ENCODE measurements around the gene CSF3R. TPM values are rescaled to one million over a fixed set of nuclear protein-coding genes. Genes with fewer than 3 reads are reported as not detected.

CSF3R gene
- total and polyA plus RNA-seq, 5 experiments from 2014 or later: 0.10 to 0.44 (median 0.20) TPM; not detected in 2

DNA sequence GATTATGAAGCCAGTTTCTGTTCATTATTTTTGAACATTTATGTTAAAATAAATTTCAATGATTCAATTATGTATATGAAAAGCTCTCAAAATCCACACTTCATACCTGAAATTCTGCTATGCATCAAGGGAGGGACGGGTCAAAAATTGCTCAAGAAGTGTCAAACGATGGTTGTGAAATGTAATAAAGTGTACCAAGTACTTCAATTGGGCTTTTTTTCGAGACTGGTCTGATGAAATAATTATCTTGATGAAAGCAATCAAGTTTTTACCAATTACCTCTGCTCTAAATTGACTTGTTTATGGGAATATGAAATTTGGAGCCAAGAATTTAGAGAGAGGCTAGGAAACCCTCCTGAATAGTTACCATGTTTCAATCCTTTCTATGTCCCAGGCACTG is 40.4 kb downstream of the CSF3R start:
- Mint-ChIP-seq H3K4me1 (no peaks in the 10 kb centered on the region), H3K9me3 (no peaks in the 10 kb centered on the region), H3K4me3 (no peak overlapping the region), H3K27me3 (no peaks in the 10 kb centered on the region), H3K27ac (no peak overlapping the region), H3K36me3 (no peaks in the 10 kb centered on the region)
- no peak for ATAC-seq
- POLR2A ChIA-PET: no interaction called here
- no peak for DNase-seq

DNA sequence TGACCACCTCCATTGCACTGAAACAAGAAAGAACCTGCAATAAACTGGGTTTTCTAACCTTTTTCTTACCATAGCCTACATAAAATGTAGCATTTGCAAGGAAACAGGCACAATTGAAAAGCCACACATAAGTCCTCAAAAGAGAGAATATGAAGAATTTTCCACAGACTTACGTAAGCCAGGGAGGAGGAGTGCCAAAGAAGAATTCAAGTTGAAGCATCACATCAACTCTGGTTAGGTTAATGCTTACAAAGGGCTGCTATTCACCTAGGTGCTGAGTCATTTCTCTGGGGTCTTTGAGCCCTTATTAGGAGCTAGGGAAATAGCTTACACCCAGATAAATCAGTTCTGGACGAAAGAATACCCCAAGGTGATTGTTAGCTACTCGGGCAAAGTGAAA is 42.1 kb downstream of the CSF3R start:
- Mint-ChIP-seq H3K27me3 (no peaks in the 10 kb centered on the region), H3K36me3 (no peaks in the 10 kb centered on the region), H3K4me3 (no peak overlapping the region), H3K27ac (no peak overlapping the region), H3K4me1 (no peaks in the 10 kb centered on the region), H3K9me3 (no peaks in the 10 kb centered on the region)
- POLR2A ChIA-PET: no interaction called here
- DNase-seq: no peak
- no peak for ATAC-seq

DNA sequence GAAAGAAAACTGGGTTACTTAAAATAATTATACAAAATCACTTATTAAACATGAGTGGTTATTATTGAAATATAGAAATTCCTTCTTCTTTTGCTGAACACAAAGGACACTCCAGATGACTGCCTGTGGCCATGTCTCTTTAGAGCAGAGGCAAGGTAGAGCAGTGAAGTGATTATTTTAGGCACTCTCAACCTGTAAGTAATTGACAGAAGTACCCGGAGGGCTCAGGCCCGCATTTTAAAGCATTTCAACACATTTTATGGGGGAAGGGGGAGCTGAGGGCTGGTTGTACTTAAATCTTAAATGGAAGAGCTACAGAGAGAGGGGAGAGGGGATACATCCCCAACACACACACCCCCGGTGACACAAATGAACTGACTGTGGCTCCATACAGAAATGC is 42.7 kb downstream of the CSF3R start:
- DNase-seq: no peak
- Mint-ChIP-seq H3K4me1 (no peaks in the 10 kb centered on the region), H3K4me3 (no peak overlapping the region), H3K36me3 (no peaks in the 10 kb centered on the region), H3K27me3 (no peaks in the 10 kb centered on the region), H3K9me3 (no peaks in the 10 kb centered on the region), H3K27ac (no peak overlapping the region)
- no peak for ATAC-seq
- POLR2A ChIA-PET: no interaction called here

DNA sequence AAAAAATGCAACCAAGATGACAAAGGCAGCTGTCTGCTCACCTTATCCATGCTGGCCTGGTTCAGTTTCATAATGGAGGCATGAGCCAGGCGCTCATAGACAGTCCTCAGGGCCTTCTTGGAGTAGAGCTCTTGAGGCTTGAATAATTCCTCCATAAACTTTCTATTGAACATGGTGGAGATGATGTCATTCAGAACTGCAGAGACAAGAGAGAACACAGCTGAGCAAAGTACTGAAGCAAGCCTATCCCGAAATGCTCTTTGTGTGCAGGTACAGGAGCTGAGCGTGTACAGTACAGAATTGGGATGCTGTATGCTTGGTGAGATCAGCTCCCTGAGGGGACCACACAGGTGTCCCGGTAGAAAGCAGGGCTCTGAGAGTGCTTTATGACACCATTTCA is 44.0 kb downstream of the CSF3R start:
- POLR2A ChIA-PET: no interaction called here

DNA sequence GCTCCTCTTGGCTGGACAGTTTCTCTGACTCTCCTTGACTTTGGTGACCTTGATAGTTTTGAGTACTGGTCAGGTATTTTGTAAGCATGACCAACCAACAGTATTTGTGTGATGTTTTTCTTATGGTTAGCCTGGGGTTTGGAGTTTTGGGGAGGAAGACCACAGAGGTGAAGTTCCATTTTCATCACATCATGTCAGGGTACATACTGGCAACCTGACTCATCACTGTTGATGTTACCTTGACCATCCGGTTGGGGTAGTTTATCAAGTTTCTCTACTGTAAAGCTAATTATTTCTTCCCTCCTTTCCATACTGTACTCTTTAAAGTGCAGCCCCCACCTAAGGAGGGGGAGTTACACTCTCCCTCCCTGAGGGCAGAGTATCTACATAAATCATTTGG is 45.9 kb downstream of the CSF3R start:
- DNase-seq: no peak
- no peak overlapping the region for H3K27ac Mint-ChIP-seq
- ATAC-seq: no peak
- H3K9me3 Mint-ChIP-seq: no peaks in the 10 kb centered on the region
- no peak overlapping the region for H3K4me3 Mint-ChIP-seq
- H3K4me1 Mint-ChIP-seq: no peaks in the 10 kb centered on the region
- POLR2A ChIA-PET: no interaction called here
- H3K27me3 Mint-ChIP-seq: no peaks in the 10 kb centered on the region
- no peaks in the 10 kb centered on the region for H3K36me3 Mint-ChIP-seq

More for the DNA sequence above, 44.0 kb downstream of the CSF3R start:
- no peaks in the 10 kb centered on the region for H3K36me3 Mint-ChIP-seq
- DNase-seq (no peak), ATAC-seq (no peak)
- H3K27ac Mint-ChIP-seq: no peak overlapping the region
- no peaks in the 10 kb centered on the region for H3K4me1 Mint-ChIP-seq
- H3K4me3 Mint-ChIP-seq: no peak overlapping the region
- no peaks in the 10 kb centered on the region for H3K9me3 Mint-ChIP-seq
- H3K27me3 Mint-ChIP-seq: no peaks in the 10 kb centered on the region

DNA sequence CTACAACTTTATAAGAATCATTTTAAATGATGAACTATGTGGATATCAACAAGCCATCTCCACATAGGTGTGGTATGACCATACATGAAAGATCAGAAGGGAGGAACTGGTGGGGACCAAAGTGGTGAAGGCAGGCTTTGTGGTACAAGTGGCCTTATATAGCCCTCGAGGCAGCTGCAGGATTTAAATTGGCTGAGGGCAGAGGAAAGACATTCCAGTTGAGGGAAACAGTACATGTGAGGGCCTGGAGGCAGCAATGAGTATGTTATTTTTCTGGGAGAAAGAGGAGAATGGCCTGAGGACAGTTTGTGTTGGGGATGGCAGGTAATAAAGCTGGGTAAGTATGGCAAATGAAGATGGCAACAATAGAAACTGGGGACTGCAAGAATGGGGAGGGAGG is 49.6 kb downstream of the CSF3R start:
- Mint-ChIP-seq H3K4me1 (no peaks in the 10 kb centered on the region), H3K36me3 (peaks cover 0 to 4% (median 0%) of the 10 kb centered on the region in 3 donors), H3K4me3 (no peak overlapping the region), H3K9me3 (no peaks in the 10 kb centered on the region), H3K27me3 (no peaks in the 10 kb centered on the region), H3K27ac (no peak overlapping the region)
- ATAC-seq (no peak), DNase-seq (no peak)
- POLR2A ChIA-PET: no interaction called here

DNA sequence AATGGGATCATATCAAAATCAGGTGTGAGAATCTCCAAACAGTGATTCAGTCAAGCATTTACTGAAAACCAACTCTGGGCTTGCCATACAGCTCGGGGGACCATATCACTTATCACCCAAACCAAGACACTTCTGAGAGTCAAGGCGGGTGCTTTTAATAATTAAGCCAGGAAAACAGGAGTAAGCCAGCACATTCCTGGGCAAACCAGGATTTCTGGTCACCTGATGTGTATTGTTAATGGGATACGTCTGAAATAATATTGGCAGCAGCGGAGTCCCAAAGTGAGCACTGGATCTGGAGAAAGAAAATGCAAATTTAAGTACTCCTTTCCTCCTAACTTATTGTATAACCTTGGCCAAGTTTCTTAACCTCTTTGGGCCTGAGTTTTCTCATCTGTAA is 50.1 kb downstream of the CSF3R start:
- POLR2A ChIA-PET: no interaction called here
- Mint-ChIP-seq H3K27ac (no peak overlapping the region), H3K9me3 (no peaks in the 10 kb centered on the region), H3K36me3 (peaks cover 0 to 4% (median 0%) of the 10 kb centered on the region in 3 donors), H3K4me3 (no peak overlapping the region), H3K4me1 (no peaks in the 10 kb centered on the region), H3K27me3 (no peaks in the 10 kb centered on the region)
- no peak for ATAC-seq
- no peak for DNase-seq

DNA sequence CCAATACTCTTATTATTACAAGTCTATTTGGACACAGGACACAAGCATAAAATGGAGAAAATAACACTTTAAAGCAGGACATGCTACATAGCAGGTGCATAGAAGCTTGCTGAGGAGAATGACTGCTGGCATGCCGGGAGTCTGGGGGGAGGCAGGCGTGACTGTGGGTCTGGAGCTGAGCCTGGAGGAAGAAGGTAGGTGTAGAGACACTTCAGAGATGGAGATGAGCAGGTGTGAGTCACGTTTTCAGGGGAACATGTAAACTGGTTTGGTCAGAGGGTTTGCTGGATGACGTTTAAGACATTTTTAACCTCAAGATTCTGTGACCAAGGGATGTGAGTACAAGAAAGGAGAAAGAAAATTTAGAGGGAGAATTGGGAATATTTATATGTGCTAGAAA is 56.9 kb downstream of the CSF3R start:
- Mint-ChIP-seq H3K27me3 (no peaks in the 10 kb centered on the region), H3K4me1 (peaks cover 4 to 8% (median 7%) of the 10 kb centered on the region in 4 donors), H3K4me3 (no peak overlapping the region), H3K27ac (peak overlapping the region in 2 of 10 donors; percentile 57 to 74), H3K9me3 (no peaks in the 10 kb centered on the region), H3K36me3 (no peaks in the 10 kb centered on the region)
- DNase-seq (no peak), ATAC-seq (no peak)
- POLR2A ChIA-PET: no interaction called here

DNA sequence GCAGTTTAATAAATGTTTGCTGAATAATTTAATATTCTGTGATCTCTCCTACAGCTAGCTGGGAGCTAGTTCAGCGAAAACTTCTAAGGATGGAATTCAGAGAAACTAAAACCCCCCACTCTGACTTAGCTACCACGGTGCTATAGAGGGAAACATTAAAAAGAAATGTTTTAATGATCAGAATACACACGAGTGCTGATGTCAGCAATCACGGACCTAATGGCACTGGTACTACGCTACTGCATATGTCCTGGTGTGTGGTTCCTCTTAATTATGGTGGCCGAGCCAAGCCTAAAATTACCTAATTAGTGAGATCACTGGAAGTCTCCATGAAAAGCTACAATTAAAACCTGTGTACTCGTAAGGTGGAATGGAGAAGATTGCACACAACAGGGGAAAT is 61.1 kb downstream of the CSF3R start:
- DNase-seq: no peak

DNA sequence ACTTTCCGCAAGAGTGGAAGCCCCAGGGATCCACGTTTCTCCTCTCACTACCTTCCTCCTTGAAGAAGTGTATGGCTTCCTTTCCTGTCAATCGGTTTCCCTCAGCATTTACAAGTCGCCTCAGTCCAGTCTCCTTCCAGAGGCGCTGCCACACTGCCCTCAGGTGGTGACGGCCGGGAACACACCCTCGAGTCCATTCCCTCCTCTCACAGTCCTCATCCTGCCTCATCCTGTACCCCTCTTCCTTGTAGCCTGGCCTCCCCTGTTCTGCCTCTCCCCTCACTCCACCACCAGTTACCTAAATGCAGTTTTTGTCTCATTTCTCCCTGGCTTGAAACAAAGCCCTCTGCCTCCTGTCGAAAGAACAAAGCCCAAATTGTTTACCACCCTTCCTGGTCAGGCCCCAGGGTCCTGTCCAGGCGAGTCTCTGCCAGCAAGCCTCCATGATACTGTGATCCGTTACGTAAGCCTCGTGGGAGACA is 61.8 kb downstream of the CSF3R start:
- POLR2A ChIA-PET: interaction anchor here (1.2 to 2.2 kb wide), 3 partner anchors 51 to 78 kb away, joined by 3 to 12 read pairs (median 5); no protein-coding TSS in a partner anchor

More for the DNA sequence above, 61.1 kb downstream of the CSF3R start:
- POLR2A ChIA-PET: interaction anchor here (0.6 to 1.2 kb wide), 2 partner anchors 24 to 80 kb away, joined by 3 to 4 read pairs; partner anchors contain the start of gene LSM10
- Mint-ChIP-seq H3K27me3 (no peaks in the 10 kb centered on the region), H3K9me3 (no peaks in the 10 kb centered on the region), H3K4me3 (peak overlapping the region in 1 of 10 donors; percentile 58), H3K4me1 (peaks cover 14 to 27% (median 19%) of the 10 kb centered on the region in 4 donors), H3K27ac (peak overlapping the region in 8 of 10 donors; percentile 90 to 98 (median 94)), H3K36me3 (no peaks in the 10 kb centered on the region)
- ATAC-seq: no peak

DNA sequence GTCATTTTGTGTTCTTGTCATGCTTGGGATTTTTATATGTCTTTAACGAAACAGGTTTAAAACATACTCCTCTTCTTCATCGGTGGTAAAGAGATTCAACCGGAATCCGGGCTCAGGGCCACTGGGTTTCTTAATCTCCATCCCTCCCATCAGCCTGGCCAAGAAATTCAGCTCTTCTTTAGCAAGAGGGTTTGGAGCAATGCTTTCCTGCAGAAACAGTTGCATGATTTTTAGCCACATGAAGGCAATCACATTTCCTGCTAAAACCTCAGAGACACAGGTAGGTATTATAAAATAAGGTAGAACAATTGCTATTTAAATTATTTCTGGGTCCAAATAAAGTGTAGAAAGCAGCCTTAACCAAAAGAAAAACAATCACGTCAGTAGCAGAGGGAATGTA is 62.3 kb downstream of the CSF3R start:
- peak; percentile 36 to 68 for ATAC-seq
- peak overlapping the region; percentile 30 to 82 (median 72) for H3K4me3 Mint-ChIP-seq
- H3K4me1 Mint-ChIP-seq: peaks cover 14 to 27% (median 19%) of the 10 kb centered on the region in 4 donors
- H3K9me3 Mint-ChIP-seq: no peaks in the 10 kb centered on the region
- H3K27me3 Mint-ChIP-seq: no peaks in the 10 kb centered on the region
- peak overlapping the region; percentile 90 to 98 (median 94) for H3K27ac Mint-ChIP-seq
- H3K36me3 Mint-ChIP-seq: no peaks in the 10 kb centered on the region
- POLR2A ChIA-PET: interaction anchor here (0.7 to 2.2 kb wide), 4 partner anchors 51 to 240 kb away, joined by 3 to 12 read pairs (median 4); no protein-coding TSS in a partner anchor
- no peak for DNase-seq

More for the DNA sequence above, 61.8 kb downstream of the CSF3R start:
- ATAC-seq: peak; percentile 98 to 99
- Mint-ChIP-seq H3K27me3 (no peaks in the 10 kb centered on the region), H3K9me3 (no peaks in the 10 kb centered on the region), H3K36me3 (no peaks in the 10 kb centered on the region), H3K4me3 (peak overlapping the region; percentile 30 to 82 (median 72)), H3K27ac (peak overlapping the region; percentile 90 to 98 (median 94)), H3K4me1 (peaks cover 14 to 27% (median 19%) of the 10 kb centered on the region in 4 donors)
- DNase-seq: peak; percentile 80 to 93 (median 86)

DNA sequence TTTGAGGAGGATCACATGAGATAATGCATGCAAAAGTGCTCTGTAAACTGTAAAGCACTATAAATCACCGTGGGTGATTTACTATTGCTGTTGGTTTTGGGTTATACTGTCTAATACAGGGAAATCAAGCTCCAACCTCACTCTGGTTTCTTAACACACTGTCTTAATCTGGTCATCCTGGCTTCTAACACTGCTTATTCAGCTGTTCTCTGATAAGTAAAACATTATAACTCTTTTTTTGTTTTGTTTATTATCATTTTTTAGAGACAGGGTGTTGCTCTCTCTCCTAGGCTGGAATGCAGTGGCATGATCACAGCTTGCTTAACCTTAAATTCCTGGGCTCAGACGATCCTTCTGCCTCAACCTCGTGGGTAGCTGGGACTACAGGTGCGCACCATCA is 63.1 kb downstream of the CSF3R start:
- DNase-seq (no peak), ATAC-seq (no peak)
- Mint-ChIP-seq H3K36me3 (no peaks in the 10 kb centered on the region), H3K4me3 (no peak overlapping the region), H3K27me3 (no peaks in the 10 kb centered on the region), H3K27ac (no peak overlapping the region), H3K9me3 (no peaks in the 10 kb centered on the region), H3K4me1 (peaks cover 14 to 27% (median 19%) of the 10 kb centered on the region in 4 donors)
- POLR2A ChIA-PET: interaction anchor here (0.6 to 2.2 kb wide), 7 partner anchors 11 to 239 kb away, joined by 3 to 12 read pairs (median 4); no protein-coding TSS in a partner anchor

DNA sequence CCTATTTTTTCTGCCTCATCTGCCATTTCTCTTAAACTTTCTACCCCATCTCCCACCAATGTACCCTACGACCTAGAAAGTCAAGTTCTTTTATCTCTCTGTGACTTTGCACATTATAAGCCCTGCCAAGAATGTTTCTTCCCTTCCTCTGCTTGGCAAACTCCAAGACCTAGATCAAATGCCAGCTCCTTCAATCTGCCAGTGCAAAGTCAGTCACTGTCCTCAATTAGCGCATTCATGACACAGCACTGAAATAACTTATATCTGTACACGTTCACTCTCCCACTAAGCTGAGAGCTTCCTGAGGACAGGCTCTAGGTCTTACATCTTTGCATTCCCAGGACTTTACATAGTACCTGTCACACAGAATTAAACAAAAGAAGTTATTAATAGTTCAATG is 63.6 kb downstream of the CSF3R start:
- H3K27ac Mint-ChIP-seq: no peak overlapping the region
- no peak for DNase-seq
- ATAC-seq: no peak
- no peaks in the 10 kb centered on the region for H3K36me3 Mint-ChIP-seq
- H3K4me1 Mint-ChIP-seq: peaks cover 14 to 27% (median 20%) of the 10 kb centered on the region in 4 donors
- H3K27me3 Mint-ChIP-seq: no peaks in the 10 kb centered on the region
- no peaks in the 10 kb centered on the region for H3K9me3 Mint-ChIP-seq
- no peak overlapping the region for H3K4me3 Mint-ChIP-seq
- POLR2A ChIA-PET: interaction anchor here (1.5 to 2.2 kb wide), 3 partner anchors 52 to 76 kb away, joined by 4 to 12 read pairs (median 5); no protein-coding TSS in a partner anchor

DNA sequence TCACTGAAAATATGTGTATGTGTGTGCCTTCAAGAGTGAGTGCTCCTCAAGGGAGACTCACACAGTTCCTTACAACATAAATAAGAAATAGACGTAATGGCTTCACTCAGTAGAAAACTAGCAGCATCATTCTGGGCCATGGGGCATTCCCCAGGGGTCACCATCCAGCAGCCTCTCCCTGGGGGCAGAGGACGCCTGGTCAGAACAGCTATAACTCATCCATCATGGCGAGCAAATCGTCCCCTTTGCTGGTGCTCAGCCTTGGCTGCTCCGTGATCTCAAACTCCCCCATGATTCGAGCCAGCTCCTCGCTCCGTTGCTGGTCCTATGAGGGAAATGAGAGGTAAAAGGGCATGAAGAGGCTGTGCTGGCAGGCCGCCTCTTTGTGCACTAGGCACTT is 64.8 kb downstream of the CSF3R start:
- Mint-ChIP-seq H3K27ac (peak overlapping the region in 1 of 10 donors; percentile 44), H3K4me3 (no peak overlapping the region), H3K9me3 (no peaks in the 10 kb centered on the region), H3K36me3 (no peaks in the 10 kb centered on the region), H3K4me1 (peaks cover 14 to 28% (median 20%) of the 10 kb centered on the region in 4 donors), H3K27me3 (no peaks in the 10 kb centered on the region)
- no peak for ATAC-seq
- DNase-seq: no peak
- POLR2A ChIA-PET: no interaction called here

Data from naive thymus-derived CD8-positive, alpha-beta T cell (primary cell).